ENCODE results near the gene ASB10.
A peak's percentile ranks its signal among the peaks of the same experiment; 100 is the strongest.

Gene ASB10

GRCh38 chr7:151176401-151176800, 10.6 kb downstream of the ASB10 start:
- Mint-ChIP-seq H3K4me3 (no peak overlapping the region), H3K27ac (ENCODE audit: low read depth) (no peak overlapping the region), H3K9me3 (no peaks in the 10 kb centered on the region), H3K27me3 (peaks cover 31% of the 10 kb centered on the region), H3K4me1 (peaks cover 7% of the 10 kb centered on the region), H3K36me3 (ENCODE audit: insufficient read depth) (peaks cover 4% of the 10 kb centered on the region)
- ATAC-seq (replicated peaks; ENCODE audit: extremely low read depth, poor library complexity, severe bottlenecking) (no peak), DNase-seq (ENCODE audit: low spot score in 2 of 2) (no peak)

DNA sequence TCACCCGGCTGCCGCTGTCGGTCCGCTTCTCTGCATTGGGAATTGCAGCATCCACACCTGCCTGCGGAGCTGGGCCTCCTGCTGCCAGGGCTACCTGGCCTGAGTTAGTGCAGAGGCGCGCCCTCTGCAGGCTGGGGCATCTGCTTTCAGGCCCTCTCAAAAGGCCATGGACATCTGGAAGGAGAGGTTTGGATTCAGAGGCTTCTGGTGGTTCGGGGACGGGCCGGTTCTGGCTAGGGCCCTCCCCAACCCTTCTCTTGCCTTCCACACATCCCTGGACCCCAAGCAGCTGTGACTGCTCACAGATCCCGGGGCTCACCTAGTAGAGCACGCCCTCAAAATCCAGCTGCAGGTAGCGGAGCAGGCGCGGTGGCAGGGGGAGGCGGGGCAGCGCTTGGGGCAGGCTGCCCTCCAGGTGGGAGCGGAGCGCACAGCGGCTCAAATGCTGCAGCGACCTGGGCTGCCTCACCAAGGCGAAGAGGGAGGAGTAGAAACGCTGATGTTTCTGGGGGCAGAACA, 11.2 kb downstream of the ASB10 start:
- Mint-ChIP-seq H3K9me3 (no peaks in the 10 kb centered on the region), H3K36me3 (ENCODE audit: insufficient read depth) (peaks cover 4% of the 10 kb centered on the region), H3K4me3 (no peak overlapping the region), H3K27ac (ENCODE audit: low read depth) (no peak overlapping the region), H3K27me3 (peaks cover 37% of the 10 kb centered on the region), H3K4me1 (peaks cover 7% of the 10 kb centered on the region)
- ATAC-seq (replicated peaks; ENCODE audit: extremely low read depth, poor library complexity, severe bottlenecking): no peak
- no peak for DNase-seq (ENCODE audit: low spot score in 2 of 2)

GRCh38 chr7:151175047-151175792, 11.8 kb downstream of the ASB10 start:
- Mint-ChIP-seq H3K27ac (ENCODE audit: low read depth) (no peak overlapping the region), H3K4me3 (no peak overlapping the region), H3K36me3 (ENCODE audit: insufficient read depth) (peaks cover 4% of the 10 kb centered on the region), H3K4me1 (peaks cover 7% of the 10 kb centered on the region), H3K27me3 (peaks cover 43% of the 10 kb centered on the region), H3K9me3 (no peaks in the 10 kb centered on the region)
- ATAC-seq (replicated peaks; ENCODE audit: extremely low read depth, poor library complexity, severe bottlenecking): no peak
- no peak for DNase-seq (ENCODE audit: low spot score in 2 of 2)

GRCh38 chr7:151174246-151175046, 12.6 kb downstream of the ASB10 start:
- H3K4me3 Mint-ChIP-seq: no peak overlapping the region
- no peaks in the 10 kb centered on the region for H3K9me3 Mint-ChIP-seq
- DNase-seq (ENCODE audit: low spot score in 2 of 2): no peak
- no peak for ATAC-seq (replicated peaks; ENCODE audit: extremely low read depth, poor library complexity, severe bottlenecking)
- H3K4me1 Mint-ChIP-seq: peaks cover 7% of the 10 kb centered on the region
- peaks cover 4% of the 10 kb centered on the region for H3K36me3 Mint-ChIP-seq (ENCODE audit: insufficient read depth)
- H3K27me3 Mint-ChIP-seq: peaks cover 51% of the 10 kb centered on the region
- no peak overlapping the region for H3K27ac Mint-ChIP-seq (ENCODE audit: low read depth)

GRCh38 chr7:151173386-151174245, 13.4 kb downstream of the ASB10 start:
- Mint-ChIP-seq H3K27me3 (peaks cover 52% of the 10 kb centered on the region), H3K4me3 (no peak overlapping the region), H3K36me3 (ENCODE audit: insufficient read depth) (peaks cover 4% of the 10 kb centered on the region), H3K27ac (ENCODE audit: low read depth) (no peak overlapping the region), H3K9me3 (no peaks in the 10 kb centered on the region), H3K4me1 (peaks cover 10% of the 10 kb centered on the region)
- no peak for DNase-seq (ENCODE audit: low spot score in 2 of 2)
- ATAC-seq (replicated peaks; ENCODE audit: extremely low read depth, poor library complexity, severe bottlenecking): no peak

- H3K9me3 Mint-ChIP-seq: no peaks in the 10 kb centered on the region
- peaks cover 5% of the 10 kb centered on the region for H3K36me3 Mint-ChIP-seq (ENCODE audit: insufficient read depth)
- H3K27me3 Mint-ChIP-seq: peaks cover 57% of the 10 kb centered on the region
- no peak overlapping the region for H3K27ac Mint-ChIP-seq (ENCODE audit: low read depth)
- peak; percentile 64 to 71 for DNase-seq (ENCODE audit: low spot score in 2 of 2)
- peaks cover 15% of the 10 kb centered on the region for H3K4me1 Mint-ChIP-seq
- peak; percentile 57 for ATAC-seq (replicated peaks; ENCODE audit: extremely low read depth, poor library complexity, severe bottlenecking)
- H3K4me3 Mint-ChIP-seq: no peak overlapping the region
These were observed 14.5 kb downstream of the ASB10 start for GRCh38 chr7:151172273-151173141.

GRCh38 chr7:151168787-151169162, 18.3 kb downstream of the ASB10 start:
- ATAC-seq (replicated peaks; ENCODE audit: extremely low read depth, poor library complexity, severe bottlenecking) (no peak), DNase-seq (ENCODE audit: low spot score in 2 of 2) (no peak)
- Mint-ChIP-seq H3K4me1 (peaks cover 15% of the 10 kb centered on the region), H3K27ac (ENCODE audit: low read depth) (no peak overlapping the region), H3K27me3 (peaks cover 57% of the 10 kb centered on the region), H3K4me3 (peak overlapping the region; percentile 67), H3K9me3 (no peaks in the 10 kb centered on the region), H3K36me3 (ENCODE audit: insufficient read depth) (peaks cover 5% of the 10 kb centered on the region)

DNA sequence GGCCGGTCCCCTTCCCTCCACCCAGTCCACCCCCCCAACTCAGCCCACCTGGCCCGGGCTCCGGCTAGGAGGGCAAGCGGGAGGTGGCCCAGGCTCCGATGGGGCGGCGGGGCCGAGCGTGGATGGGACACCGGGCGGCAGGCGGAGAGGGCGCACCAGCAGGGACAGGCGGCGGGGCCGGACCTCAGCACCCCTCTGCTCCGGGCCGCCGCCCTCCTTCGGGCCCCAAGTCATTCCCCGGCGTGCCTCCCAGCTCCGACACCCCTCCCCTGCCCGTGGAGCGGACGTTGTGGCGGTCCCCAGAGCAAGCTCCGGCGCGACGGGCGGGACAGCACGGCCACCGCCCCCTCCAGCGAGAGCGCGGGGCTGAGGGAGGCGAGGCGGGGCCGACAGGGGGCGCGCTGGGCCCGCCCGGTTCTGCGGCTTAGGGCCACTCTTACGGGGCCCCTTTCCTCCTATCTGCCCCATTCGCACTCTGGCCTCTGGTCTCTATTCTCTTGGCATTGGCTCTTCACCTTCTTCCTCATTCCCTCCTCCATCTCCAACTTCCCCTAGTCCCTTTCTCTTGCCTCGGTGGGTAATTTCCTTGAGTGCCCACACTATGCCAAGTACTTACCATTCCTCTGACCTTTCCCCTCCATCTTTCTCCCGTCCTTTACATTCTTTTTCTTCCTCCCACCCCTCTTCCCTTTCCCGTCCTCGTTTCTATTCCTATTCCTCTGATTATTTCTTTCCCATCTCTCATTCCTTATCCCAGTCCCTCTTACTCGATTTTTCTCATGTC, 18.9 kb downstream of the ASB10 start:
- Mint-ChIP-seq H3K27ac (ENCODE audit: low read depth) (no peak overlapping the region), H3K4me1 (peaks cover 15% of the 10 kb centered on the region), H3K27me3 (peaks cover 51% of the 10 kb centered on the region), H3K9me3 (no peaks in the 10 kb centered on the region), H3K36me3 (ENCODE audit: insufficient read depth) (peaks cover 5% of the 10 kb centered on the region), H3K4me3 (peak overlapping the region; percentile 67)
- ATAC-seq (replicated peaks; ENCODE audit: extremely low read depth, poor library complexity, severe bottlenecking) (peak; percentile 85), DNase-seq (ENCODE audit: low spot score in 2 of 2) (peak; percentile 35 to 54)

DNA sequence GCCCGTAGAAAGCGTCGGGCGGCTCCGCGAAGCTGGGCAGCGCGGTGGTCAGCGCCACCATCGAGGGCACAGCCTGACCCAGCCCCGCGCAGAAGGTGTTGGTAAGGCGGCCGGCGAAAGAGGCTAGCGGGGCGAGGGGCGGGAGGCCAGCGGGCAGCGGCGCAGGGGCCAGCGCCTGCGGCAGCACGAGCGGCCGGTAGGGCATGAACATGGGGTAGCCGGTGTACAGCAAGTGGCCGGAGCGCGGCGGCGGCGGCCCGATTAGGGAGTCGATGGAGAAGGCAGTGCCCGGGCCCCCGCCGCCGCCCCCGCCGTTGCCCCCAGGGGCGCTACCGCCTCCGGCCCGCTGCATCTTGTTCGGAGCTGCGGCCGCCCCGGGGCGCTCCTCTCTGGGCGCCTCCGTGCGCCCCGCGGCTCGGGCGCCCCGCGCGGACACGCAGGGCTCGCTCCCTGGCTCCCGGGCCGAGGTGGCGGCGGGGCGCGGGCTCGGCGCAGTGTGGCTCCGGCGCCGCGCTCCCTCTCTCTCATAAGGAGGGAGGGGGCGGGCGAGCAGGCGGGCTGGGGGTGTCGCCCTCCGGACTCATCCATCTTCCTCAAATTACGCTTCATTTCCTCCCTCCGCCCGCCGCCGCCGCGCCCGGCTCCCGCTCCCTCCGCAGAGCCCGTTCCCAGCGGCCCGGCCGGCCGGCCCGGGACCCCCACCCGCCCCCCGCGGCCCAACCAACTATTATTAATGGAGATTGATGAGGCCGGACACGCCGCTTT, 19.7 kb downstream of the ASB10 start, which contains the start of gene GBX1:
Gene GBX1 (minus strand): TSS at position 498 of the 765 bp plus-strand sequence. CDS start 146 bp downstream, at position 352.
- H3K4me1 Mint-ChIP-seq: peaks cover 10% of the 10 kb centered on the region
- peaks cover 5% of the 10 kb centered on the region for H3K36me3 Mint-ChIP-seq (ENCODE audit: insufficient read depth)
- peaks cover 43% of the 10 kb centered on the region for H3K27me3 Mint-ChIP-seq
- no peaks in the 10 kb centered on the region for H3K9me3 Mint-ChIP-seq
- no peak within 1 kb of the TSS for H3K27ac Mint-ChIP-seq (ENCODE audit: low read depth)
- peak within 1 kb of the TSS; percentile 67 for H3K4me3 Mint-ChIP-seq
- ATAC-seq (replicated peaks; ENCODE audit: extremely low read depth, poor library complexity, severe bottlenecking) (peak; percentile 64), DNase-seq (ENCODE audit: low spot score in 2 of 2) (no peak)

DNA sequence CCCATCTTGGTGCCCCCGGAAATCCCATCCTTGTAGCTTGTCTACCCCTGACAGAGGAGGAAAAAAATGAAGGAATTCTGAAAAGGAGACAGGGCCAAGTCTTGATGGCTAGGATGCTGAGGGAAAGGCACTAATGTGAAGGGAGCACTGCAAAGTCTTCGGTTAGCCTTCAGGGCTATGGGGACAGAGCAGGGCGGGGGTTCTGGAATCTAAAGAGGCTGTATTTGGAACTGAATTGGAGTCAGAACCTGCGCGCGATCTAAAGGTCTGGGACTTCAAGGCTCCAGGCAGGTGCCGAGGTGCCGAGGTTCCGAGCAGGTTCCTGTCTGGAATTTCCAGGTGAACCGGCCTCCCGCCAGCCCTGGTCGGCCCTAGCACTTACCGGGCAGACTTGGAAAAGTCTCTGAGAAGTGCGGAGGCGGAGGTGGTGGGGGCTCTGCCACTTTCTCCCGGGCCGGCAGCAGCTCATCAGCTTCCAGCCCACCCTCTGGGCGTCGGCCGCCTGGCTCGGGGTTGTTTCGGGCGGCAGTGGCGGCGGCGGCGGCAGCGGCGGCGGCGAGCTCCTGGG, 20.3 kb downstream of the ASB10 start:
- Mint-ChIP-seq H3K27me3 (peaks cover 38% of the 10 kb centered on the region), H3K4me1 (peaks cover 8% of the 10 kb centered on the region), H3K4me3 (peak overlapping the region; percentile 42), H3K9me3 (no peaks in the 10 kb centered on the region), H3K27ac (ENCODE audit: low read depth) (no peak overlapping the region), H3K36me3 (ENCODE audit: insufficient read depth) (peaks cover 3% of the 10 kb centered on the region)
- DNase-seq (ENCODE audit: low spot score in 2 of 2): no peak
- no peak for ATAC-seq (replicated peaks; ENCODE audit: extremely low read depth, poor library complexity, severe bottlenecking)
